ENCODE results near the gene ICAM3.

ICAM3 gene

DNA sequence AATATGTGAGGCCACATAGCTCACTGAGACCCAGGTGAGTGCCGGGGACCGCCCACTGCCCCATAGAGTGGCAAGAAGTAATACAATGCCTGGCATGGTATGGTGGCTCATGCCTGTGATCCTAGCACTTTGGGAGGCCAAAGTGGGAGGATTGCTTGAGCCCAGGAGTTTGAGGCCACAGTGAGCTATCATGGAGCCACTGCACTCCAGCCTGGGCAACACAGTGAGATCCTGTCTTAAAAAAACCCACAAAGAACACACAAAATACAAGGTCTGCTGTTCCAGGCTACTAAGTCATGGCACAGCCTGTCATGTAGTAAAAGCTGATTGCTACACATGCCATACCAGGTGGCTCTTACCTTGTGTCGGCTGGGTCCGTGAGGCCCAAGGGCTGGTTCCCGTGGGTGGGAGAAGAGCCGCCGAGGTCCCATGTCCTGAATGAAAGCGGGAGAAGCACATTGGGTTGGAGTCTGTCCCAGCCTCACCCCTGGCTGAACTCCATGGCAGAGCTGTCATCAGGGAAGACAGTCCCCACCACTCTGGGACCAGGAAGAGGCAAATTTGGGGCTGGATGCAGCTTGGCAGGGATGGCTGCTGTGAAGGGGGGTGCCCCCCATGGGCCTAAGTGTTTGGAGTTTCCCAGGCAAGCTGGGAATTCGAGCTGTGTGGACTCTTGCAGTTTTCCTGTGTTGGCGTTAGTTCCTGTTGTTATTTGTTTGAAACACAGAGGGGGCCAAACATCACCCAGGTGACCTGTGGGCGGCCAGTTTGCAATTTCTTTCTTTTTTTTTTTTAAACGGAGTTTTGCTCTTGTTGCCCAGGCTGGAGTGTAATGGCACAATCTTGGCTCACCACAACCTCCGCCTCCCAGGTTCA, 20.4 kb downstream of the ICAM3 start:
- DNase-seq = no peak

DNA sequence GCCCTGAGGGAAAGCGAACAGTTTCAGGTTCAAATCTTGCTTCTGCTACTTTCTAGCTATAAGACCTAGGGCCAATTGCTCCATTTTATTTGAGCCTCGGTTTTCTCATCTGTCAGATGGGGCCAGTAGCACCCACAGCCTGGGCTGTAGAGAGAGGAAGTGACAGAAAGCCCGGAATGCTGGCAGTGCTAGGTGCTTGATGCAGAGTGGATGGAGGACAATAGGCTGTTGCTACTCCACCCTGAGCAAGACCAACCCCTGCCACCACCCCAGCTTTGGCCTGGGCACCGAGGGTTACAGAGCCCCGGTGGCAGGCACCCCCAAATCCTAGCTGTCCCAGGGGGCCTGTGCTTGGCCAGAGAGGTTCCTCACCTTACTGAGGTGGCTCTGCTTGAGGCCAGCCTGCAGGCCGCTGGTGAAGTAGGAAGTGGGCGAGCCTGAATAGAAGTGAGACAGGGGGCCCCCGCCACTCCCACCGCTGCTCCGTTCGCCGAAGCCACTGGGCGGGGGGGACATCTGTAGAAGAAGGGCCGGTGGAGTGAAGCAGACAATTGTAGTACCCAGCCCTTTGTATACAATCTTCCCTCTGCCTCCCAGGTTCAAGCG, 21.5 kb downstream of the ICAM3 start:
- DNase-seq = no peak

DNA sequence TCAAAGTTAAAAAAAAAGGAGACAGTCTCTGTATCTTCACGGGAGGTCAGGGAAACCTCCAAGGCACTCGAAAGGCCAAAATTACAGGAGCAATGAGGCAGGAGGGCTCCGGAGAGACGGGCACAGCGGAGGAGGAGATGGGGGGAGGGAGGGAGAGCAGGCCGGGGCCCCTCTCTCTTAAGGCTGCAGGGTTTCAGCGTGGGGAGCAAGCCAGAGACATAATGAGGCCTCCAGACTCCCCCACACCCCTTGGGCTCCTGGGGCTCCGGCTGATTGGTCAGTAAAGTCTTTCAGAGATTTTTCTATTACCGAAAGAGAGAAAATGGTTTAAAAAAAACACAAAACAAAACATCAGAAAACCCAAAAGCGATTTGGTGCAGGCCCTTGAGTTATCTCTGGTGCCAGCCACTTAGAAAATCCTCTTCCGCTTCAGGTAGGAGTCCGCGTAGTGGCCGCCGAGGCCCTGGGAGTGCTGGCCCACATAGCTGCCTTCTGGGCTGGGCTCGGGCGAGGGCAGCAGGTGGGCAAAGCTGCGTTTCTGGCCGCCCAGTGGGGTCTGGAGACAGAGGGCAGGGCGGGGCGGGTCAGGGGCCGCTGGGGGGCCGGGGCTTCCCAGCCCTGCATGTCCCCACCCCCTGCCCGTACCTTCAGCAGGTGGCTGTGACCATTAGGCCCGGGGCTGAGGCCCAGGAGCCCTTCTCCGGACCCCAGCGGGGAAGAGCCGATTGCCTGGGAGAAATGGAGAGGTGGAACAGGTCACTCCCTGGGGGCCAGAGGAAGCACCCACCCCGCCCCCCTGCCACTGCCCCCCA, 22.2 kb downstream of the ICAM3 start:
- DNase-seq = no peak

DNA sequence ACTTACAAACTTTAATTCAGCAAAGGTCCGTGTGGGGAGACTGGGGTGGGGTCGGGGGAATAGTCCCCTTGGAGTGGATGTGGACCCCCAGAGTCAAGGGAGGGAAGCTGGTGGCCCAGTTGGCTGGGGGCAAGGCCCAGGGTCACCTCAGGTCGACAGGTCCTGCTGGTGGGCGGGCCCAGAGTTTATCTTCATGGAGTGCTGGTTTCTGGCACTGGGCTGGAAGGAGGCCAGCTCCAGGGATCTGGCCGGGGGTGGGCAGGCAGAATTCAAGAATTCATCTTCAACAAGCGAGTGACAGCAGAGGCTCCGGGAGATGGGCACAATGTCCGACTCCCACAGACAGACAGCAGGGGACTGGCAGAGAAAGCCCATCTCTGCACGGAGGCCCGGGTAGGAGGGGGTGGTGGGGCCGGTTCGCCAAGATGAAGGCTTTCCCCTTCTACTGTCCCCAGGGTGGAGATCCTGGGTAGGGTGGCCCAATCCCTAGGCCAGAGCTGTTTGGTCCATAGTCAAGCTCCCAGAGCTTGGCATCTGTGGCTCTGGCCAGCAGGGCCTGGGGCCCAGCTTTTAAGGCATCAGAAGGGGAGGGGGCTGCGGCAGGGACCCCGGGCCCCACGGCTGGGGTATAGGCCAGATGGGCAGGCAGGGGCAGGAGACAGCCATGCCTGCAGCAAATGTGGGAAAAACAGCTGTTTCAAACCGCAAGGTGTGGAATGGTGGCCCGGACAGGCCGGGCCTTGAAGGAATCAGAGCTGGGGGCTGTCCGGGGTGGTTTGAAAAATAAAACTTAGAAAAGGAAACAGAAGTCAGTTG, 23.0 kb downstream of the ICAM3 start:
- no peak for DNase-seq

DNA sequence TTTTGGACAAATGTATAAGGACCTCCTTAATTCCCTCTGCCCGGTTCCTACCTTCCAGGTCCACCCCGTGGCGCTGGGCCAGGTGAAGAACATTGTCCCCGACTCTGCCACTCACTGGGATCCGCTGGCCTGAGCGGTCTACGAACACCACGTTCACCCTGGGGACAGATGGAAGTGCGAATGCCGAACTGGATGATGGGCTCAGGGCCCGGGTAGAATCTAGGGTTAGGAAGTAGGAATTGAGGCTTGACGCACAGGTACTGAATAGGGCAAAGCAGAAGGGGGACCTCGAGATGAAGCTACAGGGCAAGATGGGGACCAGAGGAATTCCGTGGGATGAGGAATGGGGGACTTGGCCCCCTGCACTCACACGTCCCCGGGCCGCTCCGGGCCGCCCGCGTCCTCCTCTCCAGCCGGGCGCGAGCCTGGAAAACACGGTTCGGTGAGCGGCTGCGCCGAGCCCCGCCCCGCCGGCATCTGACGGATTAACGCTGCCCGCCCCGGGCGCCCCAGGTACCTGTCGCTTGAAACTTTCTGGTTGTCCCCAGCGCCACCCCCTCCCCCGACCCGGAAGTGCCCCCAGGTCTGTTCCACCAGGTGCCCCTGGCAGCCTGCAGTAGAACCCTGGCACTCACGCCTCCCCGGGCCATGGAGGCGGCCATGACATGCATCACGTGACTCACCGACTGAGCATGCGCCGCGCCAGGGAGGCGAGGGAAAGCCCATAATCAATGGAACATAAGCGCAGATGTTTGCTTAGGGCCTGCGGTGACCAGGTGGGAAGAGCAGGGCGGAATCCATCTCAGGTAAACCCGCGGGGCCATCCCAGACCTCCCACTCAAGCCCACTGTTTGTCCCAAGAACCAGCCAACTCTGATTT, 23.8 kb downstream of the ICAM3 start, which contains the start of gene FDX2:
Gene FDX2 (minus strand): TSS at position 681 of the 880 bp plus-strand sequence. CDS start 19 bp downstream, at position 662.
- DNase-seq = peak; percentile 88

DNA sequence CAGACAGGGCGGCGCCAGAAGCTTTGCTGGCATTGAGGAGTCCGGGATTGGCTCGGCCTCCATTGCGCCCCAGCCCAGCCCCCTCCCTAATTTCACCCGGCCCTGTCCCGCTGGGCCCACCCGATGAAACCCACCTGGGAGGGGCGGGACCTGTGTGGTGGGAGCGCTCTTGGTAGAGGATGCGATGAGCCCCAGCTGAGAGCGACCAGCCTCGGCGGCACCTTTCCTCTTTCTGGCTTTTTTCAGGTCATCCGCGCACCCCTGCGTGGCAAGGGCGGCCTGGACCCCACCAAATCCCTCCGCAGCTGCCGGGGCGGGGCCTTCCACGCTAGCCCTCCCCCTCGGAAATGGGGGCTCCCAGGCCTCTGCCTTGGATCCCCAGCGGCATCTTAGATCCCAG, 30.0 kb downstream of the ICAM3 start, which contains the start of gene ZGLP1:
Gene ZGLP1 (minus strand): TSS at position 393 of the 400 bp plus-strand sequence.
- DNase-seq = no peak

DNA sequence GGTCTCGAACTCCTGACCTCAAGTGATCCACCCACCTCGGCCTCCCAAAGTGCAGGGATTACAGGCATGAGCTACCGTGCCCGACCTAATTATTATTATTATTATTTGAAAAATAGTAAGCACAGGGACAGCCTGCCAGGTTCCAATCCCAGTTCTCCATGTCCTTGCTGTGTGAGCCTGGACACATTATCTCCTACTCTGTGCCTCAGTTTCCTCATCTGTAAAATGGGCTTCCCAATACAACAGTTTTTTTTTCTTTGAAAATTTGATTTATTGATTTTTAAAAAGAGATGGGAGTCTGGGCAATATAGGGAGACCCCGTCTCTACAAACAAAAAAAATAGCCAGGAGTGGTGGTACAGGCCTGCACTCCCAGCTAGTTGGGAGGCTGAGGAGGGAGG, 33.1 kb downstream of the ICAM3 start:
- no peak for DNase-seq

DNA sequence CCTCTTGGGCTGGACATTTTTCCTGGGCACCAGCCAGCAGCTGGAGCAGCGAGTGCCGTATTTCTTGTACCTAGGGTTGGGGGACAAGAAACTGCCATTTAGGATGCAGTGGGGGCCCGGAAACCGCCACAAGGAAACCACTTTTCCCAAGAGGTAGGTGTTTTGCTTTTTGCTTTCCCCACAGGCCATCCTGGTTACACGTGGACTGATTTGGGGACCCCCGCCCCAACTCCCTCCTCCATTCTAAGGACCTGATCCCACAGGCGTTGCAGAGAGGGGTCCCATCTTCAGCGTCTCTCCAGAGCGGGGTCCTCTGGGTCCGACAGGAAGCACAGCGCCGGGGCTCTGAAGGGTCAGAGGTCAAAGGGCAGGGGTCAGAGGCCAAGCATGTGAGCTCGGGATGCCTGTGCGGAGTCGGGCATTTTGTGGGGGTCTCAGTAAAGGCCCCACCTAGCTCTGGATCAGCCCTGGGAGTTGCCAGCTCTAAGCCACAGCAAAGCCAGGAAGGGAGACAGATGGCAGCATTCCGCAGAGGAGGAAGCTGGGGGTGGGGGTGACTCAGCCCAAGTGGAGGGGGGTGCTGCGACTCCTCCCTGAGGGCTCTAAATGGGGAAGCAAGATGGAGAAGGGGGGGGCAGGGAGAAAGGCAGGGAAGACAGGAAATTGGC, 34.2 kb downstream of the ICAM3 start:
- DNase-seq = no peak

DNA sequence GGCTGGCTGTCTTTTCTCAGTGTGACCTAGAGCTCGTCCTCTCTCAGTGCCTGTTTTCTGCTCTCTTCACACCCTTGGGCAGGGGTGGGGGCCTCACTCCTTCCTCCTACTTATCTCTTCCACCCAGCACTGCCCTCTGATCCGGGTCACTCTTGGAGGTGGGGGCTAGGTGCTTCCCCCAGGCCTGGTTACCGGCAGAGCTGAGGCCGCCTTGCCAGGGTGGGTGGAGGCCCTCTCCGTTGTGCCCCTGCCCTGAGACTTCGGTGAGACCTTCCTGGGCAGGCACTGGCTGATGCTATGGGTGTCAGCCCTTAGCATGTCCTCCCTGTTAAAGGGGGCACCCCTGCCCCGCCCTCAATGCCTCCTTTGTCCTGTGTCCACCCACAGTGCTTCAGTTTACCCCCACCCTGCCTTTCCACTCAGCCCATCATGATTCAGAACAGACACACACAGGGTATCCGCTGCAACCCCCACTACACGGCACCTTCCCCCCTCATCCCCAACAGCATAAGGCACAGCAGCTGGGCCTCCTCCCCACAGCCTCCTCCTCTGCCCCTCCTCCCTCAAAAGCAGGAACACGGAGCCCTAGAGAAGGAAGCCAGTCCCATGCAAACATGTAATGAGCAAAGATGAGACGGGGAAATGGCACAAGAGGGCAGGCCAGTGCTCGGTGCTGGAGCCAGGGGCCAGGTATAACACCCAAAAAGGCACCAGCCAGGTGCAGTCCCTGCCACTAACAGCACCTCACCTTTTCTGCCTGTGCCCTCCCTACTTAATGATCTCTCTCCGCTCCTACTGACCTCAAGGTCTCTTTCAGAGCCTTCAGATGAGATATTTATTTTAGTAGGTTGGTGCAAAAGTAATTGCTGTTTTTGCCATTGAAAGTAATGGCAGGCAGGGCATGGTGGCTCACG, 39.6 kb downstream of the ICAM3 start:
- no peak for DNase-seq

DNA sequence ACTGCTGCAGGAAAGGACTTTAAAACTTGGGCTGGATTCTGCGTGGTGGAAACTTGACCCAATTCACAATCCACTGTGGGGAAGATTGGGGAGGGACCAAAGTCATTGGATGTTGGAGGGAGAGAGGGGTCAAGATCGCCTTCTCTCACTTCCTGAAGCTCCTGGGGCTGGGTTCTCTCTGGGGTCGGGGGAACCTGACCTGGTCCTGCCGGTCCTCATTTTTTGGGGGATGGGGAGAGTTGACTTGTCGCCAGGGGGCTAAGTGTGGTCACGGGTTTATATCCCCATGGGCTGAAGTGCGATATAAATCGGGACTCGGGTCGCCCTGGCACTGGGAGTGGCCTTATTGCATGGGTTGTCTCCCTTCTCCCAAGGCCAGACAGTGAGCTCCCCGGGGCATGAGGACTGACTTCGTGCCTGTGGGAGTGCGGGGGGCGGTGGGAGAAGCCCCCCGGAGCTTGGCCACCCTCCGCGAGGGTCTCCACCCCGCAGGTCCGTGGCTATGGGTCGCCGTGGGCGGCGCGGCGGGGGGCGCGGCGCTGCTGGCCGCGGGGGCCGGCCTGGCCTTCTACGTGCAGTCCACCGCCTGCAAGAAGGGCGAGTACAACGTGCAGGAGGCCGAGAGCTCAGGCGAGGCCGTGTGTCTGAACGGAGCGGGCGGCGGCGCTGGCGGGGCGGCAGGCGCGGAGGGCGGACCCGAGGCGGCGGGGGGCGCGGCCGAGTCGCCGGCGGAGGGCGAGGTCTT, 43.4 kb downstream of the ICAM3 start:
- DNase-seq = no peak

DNA sequence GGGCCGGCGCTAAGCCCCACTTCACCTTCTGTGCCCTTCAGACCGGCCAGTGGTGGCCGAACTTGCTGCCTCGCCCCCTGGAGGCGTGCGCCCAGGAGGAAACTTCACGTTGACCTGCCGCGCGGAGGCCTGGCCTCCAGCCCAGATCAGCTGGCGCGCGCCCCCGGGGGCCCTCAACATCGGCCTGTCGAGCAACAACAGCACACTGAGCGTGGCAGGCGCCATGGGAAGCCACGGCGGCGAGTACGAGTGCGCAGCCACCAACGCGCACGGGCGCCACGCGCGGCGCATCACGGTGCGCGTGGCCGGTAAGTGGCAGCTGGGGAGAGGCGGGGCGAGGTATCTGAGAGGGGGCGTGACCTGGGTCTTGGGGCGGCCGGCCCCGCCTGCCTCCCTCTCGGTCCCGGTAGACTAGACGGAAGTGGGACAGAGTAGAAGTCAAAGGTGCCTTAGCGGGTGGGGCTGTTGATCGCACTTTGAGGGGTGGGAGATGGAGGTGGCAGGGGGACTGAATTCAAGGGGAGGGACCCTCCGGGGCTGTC, 44.0 kb downstream of the ICAM3 start:
- DNase-seq = no peak

DNA sequence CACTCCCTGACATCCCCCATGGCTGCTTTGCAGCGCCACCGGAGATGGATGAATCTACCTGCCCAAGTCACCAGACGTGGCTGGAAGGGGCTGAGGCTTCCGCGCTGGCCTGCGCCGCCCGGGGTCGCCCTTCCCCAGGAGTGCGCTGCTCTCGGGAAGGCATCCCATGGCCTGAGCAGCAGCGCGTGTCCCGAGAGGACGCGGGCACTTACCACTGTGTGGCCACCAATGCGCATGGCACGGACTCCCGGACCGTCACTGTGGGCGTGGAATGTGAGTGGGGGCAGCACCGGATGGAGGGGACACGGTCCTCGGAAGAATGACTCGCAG, 45.1 kb downstream of the ICAM3 start:
- DNase-seq = no peak

DNA sequence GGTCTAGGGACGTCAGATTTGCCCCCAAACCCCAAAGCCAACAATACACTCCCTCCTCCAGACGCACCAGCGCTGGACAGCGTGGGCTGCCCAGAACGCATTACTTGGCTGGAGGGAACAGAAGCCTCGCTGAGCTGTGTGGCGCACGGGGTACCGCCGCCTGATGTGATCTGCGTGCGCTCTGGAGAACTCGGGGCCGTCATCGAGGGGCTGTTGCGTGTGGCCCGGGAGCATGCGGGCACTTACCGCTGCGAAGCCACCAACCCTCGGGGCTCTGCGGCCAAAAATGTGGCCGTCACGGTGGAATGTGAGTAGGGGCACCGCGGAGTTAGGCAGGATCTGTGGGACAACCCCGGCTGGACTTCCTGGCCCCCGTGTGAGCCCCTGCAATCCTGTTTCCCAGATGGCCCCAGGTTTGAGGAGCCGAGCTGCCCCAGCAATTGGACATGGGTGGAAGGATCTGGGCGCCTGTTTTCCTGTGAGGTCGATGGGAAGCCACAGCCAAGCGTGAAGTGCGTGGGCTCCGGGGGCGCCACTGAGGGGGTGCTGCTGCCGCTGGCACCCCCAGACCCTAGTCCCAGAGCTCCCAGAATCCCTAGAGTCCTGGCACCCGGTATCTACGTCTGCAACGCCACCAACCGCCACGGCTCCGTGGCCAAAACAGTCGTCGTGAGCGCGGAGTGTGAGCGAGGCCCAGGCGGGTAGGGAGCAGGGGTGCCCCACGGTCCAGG, 45.6 kb downstream of the ICAM3 start:
- DNase-seq = no peak

DNA sequence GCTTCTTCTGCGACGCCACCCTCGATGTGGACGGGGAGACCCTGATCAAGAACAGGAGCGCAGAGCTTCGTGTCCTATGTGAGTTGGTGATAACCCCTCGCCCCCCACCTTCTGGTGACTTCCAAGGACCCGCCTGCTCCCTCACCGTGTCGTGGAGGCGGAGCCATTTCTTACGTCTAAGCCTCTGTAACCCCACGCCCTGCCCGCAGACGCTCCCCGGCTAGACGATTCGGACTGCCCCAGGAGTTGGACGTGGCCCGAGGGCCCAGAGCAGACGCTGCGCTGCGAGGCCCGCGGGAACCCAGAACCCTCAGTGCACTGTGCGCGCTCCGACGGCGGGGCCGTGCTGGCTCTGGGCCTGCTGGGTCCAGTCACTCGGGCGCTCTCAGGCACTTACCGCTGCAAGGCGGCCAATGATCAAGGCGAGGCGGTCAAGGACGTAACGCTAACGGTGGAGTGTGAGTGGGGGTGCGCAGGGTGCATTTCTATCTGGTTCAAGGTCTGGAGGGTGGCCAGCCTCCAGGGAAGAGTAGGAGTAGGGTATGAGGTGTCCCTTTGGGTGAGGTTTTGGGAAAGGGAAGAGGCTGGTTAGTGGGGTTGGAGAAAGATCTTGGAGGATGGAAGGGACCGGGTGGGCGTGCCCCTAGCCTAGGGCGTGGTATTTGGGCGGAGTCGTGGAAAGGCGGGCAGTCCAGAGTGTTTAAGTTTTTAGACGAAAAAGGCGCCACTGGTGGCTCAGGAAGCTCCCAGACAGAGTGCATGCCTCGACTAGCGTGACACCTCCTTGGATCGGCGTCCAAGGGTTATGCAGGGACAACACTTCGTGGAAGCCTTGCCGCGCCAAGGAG, 46.4 kb downstream of the ICAM3 start:
- DNase-seq = no peak

DNA sequence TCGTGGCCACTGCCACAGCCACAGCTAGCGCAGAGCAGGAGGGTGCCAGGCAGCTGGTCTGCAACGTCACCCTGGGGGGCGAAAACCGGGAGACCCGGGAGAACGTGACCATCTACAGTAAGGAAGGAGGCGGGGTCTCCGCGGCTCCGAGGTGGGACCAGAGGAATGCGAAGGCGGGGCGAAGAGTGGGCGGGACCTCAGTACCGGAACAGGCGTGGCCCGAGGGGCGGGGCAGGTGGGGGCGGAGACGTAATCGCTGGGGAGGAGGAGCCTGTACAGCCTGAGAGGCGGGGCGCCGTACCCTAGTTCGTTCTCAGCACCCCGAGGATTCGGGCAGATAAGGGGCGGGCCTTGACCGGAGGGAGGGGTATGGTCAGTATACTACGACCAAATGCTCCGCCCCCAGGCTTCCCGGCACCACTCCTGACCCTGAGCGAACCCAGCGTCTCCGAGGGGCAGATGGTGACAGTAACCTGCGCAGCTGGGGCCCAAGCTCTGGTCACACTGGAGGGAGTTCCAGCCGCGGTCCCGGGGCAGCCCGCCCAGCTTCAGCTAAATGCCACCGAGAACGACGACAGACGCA, 47.1 kb downstream of the ICAM3 start:
- no peak for DNase-seq

DNA sequence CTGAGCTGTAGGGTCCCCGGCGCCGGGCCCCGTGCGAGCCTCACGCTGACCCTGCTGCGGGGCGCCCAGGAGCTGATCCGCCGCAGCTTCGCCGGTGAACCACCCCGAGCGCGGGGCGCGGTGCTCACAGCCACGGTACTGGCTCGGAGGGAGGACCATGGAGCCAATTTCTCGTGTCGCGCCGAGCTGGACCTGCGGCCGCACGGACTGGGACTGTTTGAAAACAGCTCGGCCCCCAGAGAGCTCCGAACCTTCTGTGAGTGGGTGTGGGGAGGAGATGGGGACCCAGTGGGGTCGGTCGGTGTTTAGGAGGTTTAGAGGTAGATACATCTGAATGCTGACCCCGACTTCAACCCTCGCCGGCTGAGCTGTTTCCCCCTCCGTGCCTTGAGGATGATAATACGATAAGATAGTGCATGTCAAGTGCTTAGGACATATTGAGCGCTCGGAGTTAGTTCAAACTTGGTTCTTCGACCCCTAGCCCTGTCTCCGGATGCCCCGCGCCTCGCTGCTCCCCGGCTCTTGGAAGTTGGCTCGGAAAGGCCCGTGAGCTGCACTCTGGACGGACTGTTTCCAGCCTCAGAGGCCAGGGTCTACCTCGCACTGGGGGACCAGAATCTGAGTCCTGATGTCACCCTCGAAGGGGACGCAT, 47.7 kb downstream of the ICAM3 start:
- no peak for DNase-seq
